ENCODE results near the gene ZBTB8OS.
"Not testable (repeated sequence)": the region's sequence is repeated elsewhere in the genome, so short reads cannot be mapped to it uniquely, and the experiment has no call there.

The ZBTB8OS gene

GRCh38 chr1:32676945-32677344 lies 26.6 kb upstream of the ZBTB8OS start:
- Mint-ChIP-seq H3K36me3 (ENCODE audit: insufficient read depth) (peaks cover 96% of the 10 kb centered on the region), H3K27me3 (no peaks in the 10 kb centered on the region), H3K27ac (no peak overlapping the region)

GRCh38 chr1:32668716-32669115 lies 18.4 kb upstream of the ZBTB8OS start:
- H3K27ac Mint-ChIP-seq: peak overlapping the region in 1 of 2 donors; percentile 44
- H3K27me3 Mint-ChIP-seq; DNase-seq; ATAC-seq (replicated peaks); H3K4me1 Mint-ChIP-seq (ENCODE audit: low read depth in 2 of 2); H3K9me3 Mint-ChIP-seq; H3K4me3 Mint-ChIP-seq: not testable (repeated sequence)
- H3K36me3 Mint-ChIP-seq (ENCODE audit: insufficient read depth): peaks cover 95% of the 10 kb centered on the region

More at GRCh38 chr1:32676945-32677344, 26.6 kb upstream of the ZBTB8OS start:
- ATAC-seq (replicated peaks) (no peak), DNase-seq (no peak)
- Mint-ChIP-seq H3K4me1 (ENCODE audit: low read depth in 2 of 2) (peaks cover 0 to 9% of the 10 kb centered on the region in 2 donors), H3K4me3 (no peak overlapping the region), H3K9me3 (no peaks in the 10 kb centered on the region)

GRCh38 chr1:32666901-32667566 lies 16.7 kb upstream of the ZBTB8OS start:
- Mint-ChIP-seq H3K27ac (peak overlapping the region in 1 of 2 donors; percentile 74), H3K4me1 (ENCODE audit: low read depth in 2 of 2) (peaks cover 5 to 6% of the 10 kb centered on the region in 2 donors), H3K36me3 (ENCODE audit: insufficient read depth) (peaks cover 88% of the 10 kb centered on the region), H3K9me3 (no peaks in the 10 kb centered on the region), H3K4me3 (no peak overlapping the region), H3K27me3 (no peaks in the 10 kb centered on the region)
- ATAC-seq (replicated peaks) (no peak), DNase-seq (no peak)

- no peak for ATAC-seq (replicated peaks)
- no peak overlapping the region for H3K27ac Mint-ChIP-seq
- DNase-seq: no peak
- no peaks in the 10 kb centered on the region for H3K27me3 Mint-ChIP-seq
- no peak overlapping the region for H3K4me3 Mint-ChIP-seq
- peaks cover 7% of the 10 kb centered on the region in 2 donors for H3K4me1 Mint-ChIP-seq (ENCODE audit: low read depth in 2 of 2)
- peaks cover 88% of the 10 kb centered on the region for H3K36me3 Mint-ChIP-seq (ENCODE audit: insufficient read depth)
- no peaks in the 10 kb centered on the region for H3K9me3 Mint-ChIP-seq
Measured at GRCh38 chr1:32665915-32666314, 15.6 kb upstream of the ZBTB8OS start.

- DNase-seq (no peak), ATAC-seq (replicated peaks) (no peak)
- H3K9me3 Mint-ChIP-seq: no peaks in the 10 kb centered on the region
- H3K36me3 Mint-ChIP-seq (ENCODE audit: insufficient read depth): peaks cover 82% of the 10 kb centered on the region
- no peaks in the 10 kb centered on the region for H3K27me3 Mint-ChIP-seq
- H3K4me3 Mint-ChIP-seq: no peak overlapping the region
- peaks cover 24 to 39% of the 10 kb centered on the region in 2 donors for H3K4me1 Mint-ChIP-seq (ENCODE audit: low read depth in 2 of 2)
- H3K27ac Mint-ChIP-seq: no peak overlapping the region
Measured at GRCh38 chr1:32659581-32659980, 9.2 kb upstream of the ZBTB8OS start.

GRCh38 chr1:32652244-32652962 lies 2.1 kb upstream of the ZBTB8OS start:
- Mint-ChIP-seq H3K27me3 (no peaks in the 10 kb centered on the region), H3K9me3 (no peaks in the 10 kb centered on the region), H3K36me3 (ENCODE audit: insufficient read depth) (peaks cover 80% of the 10 kb centered on the region), H3K4me1 (ENCODE audit: low read depth in 2 of 2) (peaks cover 39 to 69% of the 10 kb centered on the region in 2 donors), H3K4me3 (peak overlapping the region; percentile 87 to 88), H3K27ac (peak overlapping the region; percentile 96 to 98)
- DNase-seq (no peak), ATAC-seq (replicated peaks) (no peak)

- ATAC-seq (replicated peaks) (no peak), DNase-seq (no peak)
- no peaks in the 10 kb centered on the region for H3K27me3 Mint-ChIP-seq
- H3K4me3 Mint-ChIP-seq: peak overlapping the region; percentile 87 to 88
- peaks cover 37 to 64% of the 10 kb centered on the region in 2 donors for H3K4me1 Mint-ChIP-seq (ENCODE audit: low read depth in 2 of 2)
- peak overlapping the region; percentile 96 to 98 for H3K27ac Mint-ChIP-seq
- H3K9me3 Mint-ChIP-seq: no peaks in the 10 kb centered on the region
- H3K36me3 Mint-ChIP-seq (ENCODE audit: insufficient read depth): peaks cover 80% of the 10 kb centered on the region
Measured at GRCh38 chr1:32651461-32652073, 1.2 kb upstream of the ZBTB8OS start.

- DNase-seq: peak; percentile 98
- H3K27me3 Mint-ChIP-seq: no peaks in the 10 kb centered on the region
- H3K9me3 Mint-ChIP-seq: no peaks in the 10 kb centered on the region
- H3K27ac Mint-ChIP-seq: peak within 1 kb of the TSS; percentile 96 to 98
- peaks cover 37 to 62% of the 10 kb centered on the region in 2 donors for H3K4me1 Mint-ChIP-seq (ENCODE audit: low read depth in 2 of 2)
- H3K36me3 Mint-ChIP-seq (ENCODE audit: insufficient read depth): peaks cover 76% of the 10 kb centered on the region
- peak; percentile 82 for ATAC-seq (replicated peaks)
- peak within 1 kb of the TSS; percentile 87 to 88 for H3K4me3 Mint-ChIP-seq
Measured at GRCh38 chr1:32650752-32651460, 556 bp upstream of the ZBTB8OS start, which contains the start of gene RBBP4. RBBP4 (plus strand) TSS chr1:32651208; CDS start chr1:32651307, 99 bp downstream.

GRCh38 chr1:32647308-32648134 lies 2.8 kb downstream of the ZBTB8OS start:
- H3K27ac Mint-ChIP-seq: peak overlapping the region; percentile 15 to 72

GRCh38 chr1:32644426-32644825 lies 5.9 kb downstream of the ZBTB8OS start:
- Mint-ChIP-seq H3K4me3 (no peak overlapping the region), H3K9me3 (no peaks in the 10 kb centered on the region), H3K4me1 (ENCODE audit: low read depth in 2 of 2) (peaks cover 6 to 18% of the 10 kb centered on the region in 2 donors), H3K36me3 (ENCODE audit: insufficient read depth) (peaks cover 42% of the 10 kb centered on the region), H3K27me3 (no peaks in the 10 kb centered on the region), H3K27ac (no peak overlapping the region)
- no peak for DNase-seq
- ATAC-seq (replicated peaks): no peak

More at GRCh38 chr1:32647308-32648134, 2.8 kb downstream of the ZBTB8OS start:
- peaks cover 58% of the 10 kb centered on the region for H3K36me3 Mint-ChIP-seq (ENCODE audit: insufficient read depth)
- DNase-seq (no peak), ATAC-seq (replicated peaks) (no peak)
- H3K27me3 Mint-ChIP-seq: no peaks in the 10 kb centered on the region
- peaks cover 24 to 36% of the 10 kb centered on the region in 2 donors for H3K4me1 Mint-ChIP-seq (ENCODE audit: low read depth in 2 of 2)
- no peaks in the 10 kb centered on the region for H3K9me3 Mint-ChIP-seq
- peak overlapping the region; percentile 64 to 88 for H3K4me3 Mint-ChIP-seq

- peaks cover 40% of the 10 kb centered on the region for H3K36me3 Mint-ChIP-seq (ENCODE audit: insufficient read depth)
- H3K27me3 Mint-ChIP-seq; DNase-seq; H3K4me3 Mint-ChIP-seq; H3K9me3 Mint-ChIP-seq; H3K4me1 Mint-ChIP-seq (ENCODE audit: low read depth in 2 of 2); ATAC-seq (replicated peaks); H3K27ac Mint-ChIP-seq: not testable (repeated sequence)
Measured at GRCh38 chr1:32642292-32642827, 8.0 kb downstream of the ZBTB8OS start.

GRCh38 chr1:32639489-32640075 lies 10.8 kb downstream of the ZBTB8OS start:
- Mint-ChIP-seq H3K36me3 (ENCODE audit: insufficient read depth) (peaks cover 35% of the 10 kb centered on the region), H3K4me1 (ENCODE audit: low read depth in 2 of 2) (peaks cover 5% of the 10 kb centered on the region in 2 donors), H3K27me3 (no peaks in the 10 kb centered on the region), H3K9me3 (no peaks in the 10 kb centered on the region), H3K4me3 (no peak overlapping the region), H3K27ac (no peak overlapping the region)
- ATAC-seq (replicated peaks): no peak
- DNase-seq: no peak

All from effector memory CD8-positive, alpha-beta T cell (primary cell).